Endothelial cell (in vitro differentiated cells): ENCODE data around the gene KSR1. TPM values are rescaled to one million over a fixed set of nuclear protein-coding genes. Genes with fewer than 3 reads are reported as not detected.
"Not testable (repeated sequence)": the region's sequence is repeated elsewhere in the genome, so short reads cannot be mapped to it uniquely, and the experiment has no call there.

ENCODE experiments used
- DNase-seq: peaks from one replicate; pipeline ENCODE4 v3.0.0; 2021; ENCODE audit warnings: low spot score
- H3K27ac Mint-ChIP-seq: one replicate; pipeline ENCODE4 v1.8.0; 2021; ENCODE audit warnings: mixed read lengths, inconsistent platforms; ENCODE audit not compliant: unreplicated experiment
- H3K27me3 Mint-ChIP-seq: one replicate; pipeline ENCODE4 v1.8.0; 2021; ENCODE audit warnings: mild to moderate bottlenecking, moderate library complexity, mixed read lengths, inconsistent platforms; ENCODE audit not compliant: unreplicated experiment
- H3K36me3 Mint-ChIP-seq: one replicate; pipeline ENCODE4 v1.8.0; 2021; ENCODE audit warnings: mild to moderate bottlenecking, low read depth, mixed read lengths, inconsistent platforms; ENCODE audit not compliant: unreplicated experiment
- H3K4me1 Mint-ChIP-seq: one replicate; pipeline ENCODE4 v1.8.0; 2021; ENCODE audit warnings: mild to moderate bottlenecking, mixed read lengths, inconsistent platforms; ENCODE audit not compliant: unreplicated experiment
- H3K4me3 Mint-ChIP-seq: one replicate; pipeline ENCODE4 v1.8.0; 2021; ENCODE audit warnings: mild to moderate bottlenecking, mixed read lengths, inconsistent platforms; ENCODE audit not compliant: unreplicated experiment
- H3K9me3 Mint-ChIP-seq: one replicate; pipeline ENCODE4 v1.8.0; 2021; ENCODE audit warnings: mixed read lengths, inconsistent platforms; ENCODE audit not compliant: unreplicated experiment
- total RNA-seq: library from RNA; stranded (reverse); fragmentation: NEBNext Ultra II Directional; extraction: Animal tissue kit (Norgen Biotek cat#: 25700); gene quantifications from one replicate; pipeline ENCODE4 v1.2.1, GENCODE V29; 2021; ENCODE audit not compliant: unreplicated experiment
- TF ChIP-seq, protein P1 (sequence below): fragments of 200-600 bp; sonication (generic); IDR thresholded peaks from one replicate; pipeline ENCODE4 v1.5.0; 2021; ENCODE audit warnings: antibody characterized with exemption; ENCODE audit not compliant: unreplicated experiment

The KSR1 gene
- total RNA-seq, 1 donor from 2014 or later, result 65.2 TPM

- no peak for DNase-seq
- Mint-ChIP-seq H3K4me1 (no peaks in the 10 kb centered on the region), H3K27me3 (peaks cover 4% of the 10 kb centered on the region), H3K9me3 (no peaks in the 10 kb centered on the region), H3K4me3 (no peak overlapping the region), H3K36me3 (no peaks in the 10 kb centered on the region), H3K27ac (no peak overlapping the region)
- TF ChIP-seq, protein P1, sequence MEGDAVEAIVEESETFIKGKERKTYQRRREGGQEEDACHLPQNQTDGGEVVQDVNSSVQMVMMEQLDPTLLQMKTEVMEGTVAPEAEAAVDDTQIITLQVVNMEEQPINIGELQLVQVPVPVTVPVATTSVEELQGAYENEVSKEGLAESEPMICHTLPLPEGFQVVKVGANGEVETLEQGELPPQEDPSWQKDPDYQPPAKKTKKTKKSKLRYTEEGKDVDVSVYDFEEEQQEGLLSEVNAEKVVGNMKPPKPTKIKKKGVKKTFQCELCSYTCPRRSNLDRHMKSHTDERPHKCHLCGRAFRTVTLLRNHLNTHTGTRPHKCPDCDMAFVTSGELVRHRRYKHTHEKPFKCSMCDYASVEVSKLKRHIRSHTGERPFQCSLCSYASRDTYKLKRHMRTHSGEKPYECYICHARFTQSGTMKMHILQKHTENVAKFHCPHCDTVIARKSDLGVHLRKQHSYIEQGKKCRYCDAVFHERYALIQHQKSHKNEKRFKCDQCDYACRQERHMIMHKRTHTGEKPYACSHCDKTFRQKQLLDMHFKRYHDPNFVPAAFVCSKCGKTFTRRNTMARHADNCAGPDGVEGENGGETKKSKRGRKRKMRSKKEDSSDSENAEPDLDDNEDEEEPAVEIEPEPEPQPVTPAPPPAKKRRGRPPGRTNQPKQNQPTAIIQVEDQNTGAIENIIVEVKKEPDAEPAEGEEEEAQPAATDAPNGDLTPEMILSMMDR, result no peak
Measured at GRCh38 chr17:27418366-27418615, 38.0 kb upstream of the KSR1 start.

DNA sequence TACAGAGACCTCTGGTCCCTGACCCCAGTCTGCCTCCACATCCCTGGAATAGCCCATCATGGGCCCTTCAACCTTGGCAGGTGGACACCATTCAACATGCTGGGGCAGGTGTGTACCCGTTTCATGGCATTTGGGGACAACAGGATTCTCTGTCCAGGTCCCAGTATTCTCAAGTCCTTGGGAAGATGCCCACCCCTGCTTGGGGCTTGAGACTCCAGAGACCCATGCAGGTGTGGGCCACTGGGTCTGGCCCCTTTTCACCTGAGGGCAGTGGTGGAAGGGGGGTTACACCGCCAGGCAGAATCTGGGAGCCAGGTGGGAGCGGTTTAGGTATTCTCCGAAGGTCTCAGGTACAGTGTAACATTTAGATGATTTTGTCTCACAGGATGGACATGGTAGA lies 37.1 kb upstream of the KSR1 start:
- no peak overlapping the region for H3K27ac Mint-ChIP-seq
- H3K27me3 Mint-ChIP-seq, result peaks cover 7% of the 10 kb centered on the region
- H3K9me3 Mint-ChIP-seq, result no peaks in the 10 kb centered on the region
- TF ChIP-seq, protein P1, result no peak
- DNase-seq, result no peak
- no peaks in the 10 kb centered on the region for H3K4me1 Mint-ChIP-seq
- no peaks in the 10 kb centered on the region for H3K36me3 Mint-ChIP-seq
- H3K4me3 Mint-ChIP-seq, result no peak overlapping the region

GRCh38 chr17:27420211-27420950 lies 35.9 kb upstream of the KSR1 start:
- TF ChIP-seq, protein P1, result no peak
- Mint-ChIP-seq H3K36me3 (no peaks in the 10 kb centered on the region), H3K4me3 (no peak overlapping the region), H3K27me3 (peaks cover 7% of the 10 kb centered on the region), H3K27ac (no peak overlapping the region), H3K4me1 (no peaks in the 10 kb centered on the region), H3K9me3 (no peaks in the 10 kb centered on the region)
- DNase-seq, result no peak

DNA sequence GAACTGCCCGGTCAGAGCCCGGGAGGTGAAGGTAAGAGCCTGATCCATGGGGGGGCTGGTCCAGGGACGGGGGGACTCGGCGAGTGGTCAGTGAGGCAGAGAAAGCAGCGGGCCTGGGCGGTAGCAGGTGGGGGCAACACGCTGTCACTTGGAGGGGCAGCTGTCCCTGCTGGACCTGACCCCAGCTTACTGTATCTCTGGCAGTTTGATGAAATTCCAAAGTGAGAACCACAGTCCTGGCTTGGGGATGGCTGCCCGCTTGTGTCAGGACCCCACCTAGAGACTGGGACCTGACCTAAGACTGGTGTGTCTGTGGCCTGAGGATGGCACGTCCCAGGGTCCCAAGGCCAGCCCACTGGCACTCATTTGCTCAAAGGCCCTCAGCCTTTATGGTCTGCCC lies 35.1 kb upstream of the KSR1 start:
- no peak overlapping the region for H3K27ac Mint-ChIP-seq
- no peaks in the 10 kb centered on the region for H3K9me3 Mint-ChIP-seq
- peaks cover 7% of the 10 kb centered on the region for H3K27me3 Mint-ChIP-seq
- no peaks in the 10 kb centered on the region for H3K4me1 Mint-ChIP-seq
- H3K4me3 Mint-ChIP-seq, result no peak overlapping the region
- no peaks in the 10 kb centered on the region for H3K36me3 Mint-ChIP-seq
- no peak for DNase-seq
- TF ChIP-seq, protein P1, result no peak

GRCh38 chr17:27421626-27422025 lies 34.6 kb upstream of the KSR1 start:
- not testable (repeated sequence) for H3K4me1 Mint-ChIP-seq, H3K27ac Mint-ChIP-seq, H3K4me3 Mint-ChIP-seq, H3K36me3 Mint-ChIP-seq, H3K9me3 Mint-ChIP-seq, DNase-seq, H3K27me3 Mint-ChIP-seq
